ENCODE measurements around the gene ANXA6.

Gene ANXA6

GRCh38 chr5:151063142-151063989 is 94.2 kb downstream of the ANXA6 start:
- DNase-seq (ENCODE audit: low read depth): peak; percentile 64

- no peak for DNase-seq (ENCODE audit: low read depth)
Observed at GRCh38 chr5:151062405-151063141, 95.0 kb downstream of the ANXA6 start.

DNA sequence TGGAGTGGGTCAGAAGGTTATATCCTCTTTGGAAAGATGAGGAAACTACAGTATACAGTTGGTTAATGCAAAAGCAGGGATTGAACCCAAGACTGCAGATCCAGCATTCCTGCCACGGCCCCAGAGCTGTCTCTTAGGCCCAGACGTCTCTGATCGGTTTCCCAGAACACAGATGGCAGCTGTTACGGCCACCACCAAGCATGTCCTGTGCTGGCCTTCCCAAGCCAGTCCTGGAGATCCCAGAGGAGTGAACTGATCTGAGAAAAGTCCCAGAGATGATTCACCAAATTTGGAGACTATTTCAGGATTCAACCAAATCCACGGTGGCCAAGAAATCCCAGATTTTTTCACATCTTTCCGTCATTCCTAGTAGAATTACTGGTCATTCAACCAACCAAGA is 96.8 kb downstream of the ANXA6 start:
- DNase-seq (ENCODE audit: low read depth): no peak

- DNase-seq (ENCODE audit: low read depth): no peak
Observed at GRCh38 chr5:151058891-151059489, 98.6 kb downstream of the ANXA6 start.

DNA sequence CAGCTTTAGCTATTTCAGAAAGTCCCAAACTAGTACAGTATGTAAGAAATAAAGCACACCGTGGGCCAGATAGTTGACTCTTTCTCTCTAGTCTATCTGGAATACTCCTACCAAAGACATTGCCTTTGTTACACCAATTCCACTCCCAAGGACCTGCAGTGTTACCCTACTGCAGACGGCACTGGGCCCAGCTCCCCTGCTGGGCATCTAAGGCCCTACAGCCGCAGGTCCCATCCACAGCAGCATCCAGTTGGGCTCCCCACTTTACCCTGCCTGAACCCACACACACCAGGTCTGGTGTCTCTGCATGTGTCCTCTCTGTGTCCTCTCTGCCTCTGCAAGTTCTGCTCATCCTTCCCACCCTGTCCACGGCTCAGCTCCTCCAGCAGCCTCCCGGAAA is 99.3 kb downstream of the ANXA6 start:
- DNase-seq (ENCODE audit: low read depth): no peak

DNA sequence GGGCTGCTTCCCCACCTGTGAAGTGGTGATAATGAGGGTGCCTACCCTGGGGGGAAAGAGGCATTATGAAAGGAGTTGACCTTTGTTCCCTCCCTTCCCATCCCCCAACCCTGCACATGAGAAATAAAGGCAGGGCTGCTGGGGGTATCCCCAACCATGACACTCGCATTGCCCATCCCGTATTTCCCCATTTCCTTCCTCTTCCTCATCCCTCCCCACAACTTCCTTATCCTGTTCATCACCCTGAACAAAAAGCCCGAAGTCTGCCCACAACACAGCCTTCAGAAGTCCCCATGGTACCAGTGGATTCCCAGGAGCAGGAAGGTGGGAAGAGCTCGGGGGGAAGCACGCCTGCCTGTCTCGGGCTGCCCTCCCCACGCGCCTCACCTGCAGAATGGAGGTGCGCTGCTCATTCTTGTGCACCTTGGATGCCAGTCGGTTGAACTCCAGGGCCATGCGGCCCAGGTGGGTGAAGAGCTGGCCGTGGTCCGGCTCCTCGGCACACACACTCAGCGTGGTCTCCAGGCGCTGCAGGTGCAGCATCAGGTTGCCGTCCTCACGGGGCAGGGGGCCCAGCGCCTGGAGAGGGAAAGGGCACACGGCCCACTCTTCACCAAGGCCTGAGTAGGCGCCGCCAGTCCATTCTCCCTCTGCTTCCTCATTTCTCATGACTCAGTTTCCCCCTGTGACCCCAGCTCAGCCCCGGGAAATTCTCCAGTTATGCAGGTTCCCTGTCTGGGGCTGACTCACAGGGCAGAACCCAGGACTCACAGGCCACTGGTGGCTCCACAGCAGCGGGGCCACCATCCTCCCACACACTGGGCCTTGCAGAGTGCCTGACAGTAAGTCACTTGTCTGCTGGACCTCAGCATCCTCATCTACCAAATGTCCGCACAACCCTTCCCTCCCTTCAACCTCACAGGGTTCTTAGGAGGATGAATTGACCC is 100.9 kb downstream of the ANXA6 start:
- no peak for DNase-seq (ENCODE audit: low read depth)

DNA sequence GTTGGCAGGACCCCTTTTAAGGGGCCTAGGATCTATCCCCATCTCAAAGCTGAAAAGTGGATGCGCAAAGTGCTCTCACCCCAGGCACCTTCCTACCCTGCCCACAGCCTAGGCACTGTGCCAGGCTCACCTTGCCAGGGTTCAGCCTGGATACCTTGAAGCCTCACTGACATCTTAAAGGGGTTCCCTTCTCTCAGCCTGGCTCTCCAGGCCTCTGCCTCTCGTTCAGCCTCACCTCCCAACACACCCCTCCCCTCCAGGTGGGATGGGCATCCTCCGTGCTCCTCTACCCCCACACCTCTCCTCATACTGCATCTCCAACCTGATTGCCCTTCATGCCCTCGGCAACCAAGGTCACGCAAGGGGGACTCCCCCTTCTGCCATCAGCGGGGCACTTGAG is 102.2 kb downstream of the ANXA6 start:
- DNase-seq (ENCODE audit: low read depth): no peak

- DNase-seq (ENCODE audit: low read depth): no peak
Observed at GRCh38 chr5:151054709-151055108, 102.9 kb downstream of the ANXA6 start.

- DNase-seq (ENCODE audit: low read depth): no peak
Observed at GRCh38 chr5:151053796-151054462, 103.7 kb downstream of the ANXA6 start.

DNA sequence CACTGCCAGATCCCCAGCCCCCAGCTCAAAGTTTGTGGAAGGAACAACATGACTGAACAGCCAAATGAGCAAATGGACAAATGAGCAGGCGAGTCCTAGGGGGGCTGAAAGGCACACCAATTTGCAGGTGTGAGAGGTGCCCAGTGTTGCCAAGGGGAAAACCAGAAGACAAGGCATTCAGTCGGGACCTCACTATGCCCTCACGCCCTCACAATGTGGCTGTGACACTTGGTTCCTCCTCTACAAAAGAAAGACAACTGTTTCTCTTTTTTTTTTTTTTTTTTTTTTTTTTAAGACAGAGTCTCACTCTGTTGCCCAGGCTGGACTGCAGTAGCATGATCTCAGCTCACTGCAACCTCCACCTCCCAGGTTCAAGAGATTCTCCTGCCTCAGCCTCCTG is 104.7 kb downstream of the ANXA6 start:
- DNase-seq (ENCODE audit: low read depth): no peak

GRCh38 chr5:151051931-151052608 is 105.5 kb downstream of the ANXA6 start:
- no peak for DNase-seq (ENCODE audit: low read depth)

DNA sequence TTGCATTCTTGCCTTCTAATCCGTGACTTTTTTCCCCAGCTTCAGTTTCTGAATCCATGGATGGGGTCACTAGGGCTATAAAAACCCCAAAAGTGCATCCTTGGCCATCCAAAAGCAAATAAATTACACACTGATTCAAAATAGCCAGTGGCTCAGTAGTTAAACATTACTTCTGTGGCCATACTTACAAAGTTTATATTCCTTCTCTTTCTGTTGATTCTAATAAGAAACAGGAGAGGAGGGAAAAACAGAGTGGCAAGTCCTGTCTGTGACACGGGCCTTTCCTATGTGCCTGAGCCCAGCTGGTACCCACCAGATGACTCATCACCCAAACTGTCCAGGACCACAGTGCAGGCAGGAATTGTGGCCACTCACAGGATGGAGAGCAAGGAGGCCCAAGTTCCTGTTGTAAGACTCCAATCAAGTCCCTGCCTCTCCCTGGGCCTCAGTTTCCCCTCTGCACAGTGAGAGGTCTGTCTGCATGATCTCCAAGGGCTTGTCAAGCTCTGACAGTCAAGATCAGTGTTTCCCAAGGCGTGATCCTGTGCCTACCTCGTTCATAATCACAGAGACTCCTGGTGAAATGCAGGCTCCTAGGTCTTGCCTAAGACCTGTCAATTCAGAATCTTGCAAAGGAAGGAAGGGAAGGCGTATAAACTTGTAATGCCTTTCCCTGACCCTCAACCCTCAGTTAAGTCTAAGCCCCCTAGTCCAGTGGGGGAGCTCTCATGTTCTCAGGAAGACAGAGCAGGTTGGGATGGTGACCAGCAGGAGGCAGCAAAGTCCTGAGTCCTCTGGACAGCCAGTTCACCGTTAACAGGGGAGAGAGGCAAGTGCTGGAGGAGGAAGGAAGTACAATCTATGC is 106.3 kb downstream of the ANXA6 start:
- no peak for DNase-seq (ENCODE audit: low read depth)

All from stromal cell of bone marrow (primary cell).